IMR-90 (cell line): ENCODE results near the gene GIPC3. TPM values are rescaled to one million over a fixed set of nuclear protein-coding genes. Genes with fewer than 3 reads are reported as not detected.

Experiments
- ATAC-seq: fragments of 200-7000 bp; cut with Tn5 transposase; 2 replicates; pipeline ENCODE4 v1.9.1; 2020; ENCODE audit warnings: low read depth, mild to moderate bottlenecking, moderate library complexity
- BruUV-seq: library from RNA; stranded (reverse); fragments of 400-500 nt; replicated peaks from 2 replicates; lab custom pipeline; 2021; lab: Mats Ljungman, UMichigan
- CTCF ChIA-PET: fragments of 300-600 bp; formaldehyde crosslinking; extraction: SDS; loops from one replicate; lab custom pipeline; 2021; ENCODE audit warnings: antibody characterized with exemption; lab: Yijun Ruan, JAX
- POLR2A ChIA-PET: fragments of 300-600 bp; sonication (Branson Sonifier 250); formaldehyde crosslinking; loops from one replicate; lab custom pipeline; 2022; ENCODE audit warnings: antibody characterized with exemption; ENCODE audit not compliant: unreplicated experiment; lab: Charles Lee
- DNase-seq: peaks from one replicate; pipeline ENCODE4 v3.0.0; 2013
- H2AFZ ChIP-seq: replicated peaks from 2 replicates; pipeline ENCODE3; 2013; ENCODE audit warnings: low read length, mild to moderate bottlenecking; ENCODE audit not compliant: poor library complexity
- H2AK5ac ChIP-seq: 2 replicates; pipeline ENCODE4 v1.6.1; 2013; ENCODE audit warnings: low read depth, low read length, inconsistent platforms
- H2AK9ac ChIP-seq: replicated peaks from 2 replicates; pipeline ENCODE3; 2013; ENCODE audit warnings: mild to moderate bottlenecking, low read depth, low read length, moderate library complexity; ENCODE audit not compliant: poor library complexity
- H2BK120ac ChIP-seq: 2 replicates; pipeline ENCODE4 v1.6.1; 2013; ENCODE audit warnings: low read depth, low read length, inconsistent platforms
- H2BK15ac ChIP-seq: 3 replicates; pipeline ENCODE4 v1.6.1; 2013; ENCODE audit warnings: low read depth, low read length, inconsistent platforms
- H2BK20ac ChIP-seq: 2 replicates; pipeline ENCODE4 v1.6.1; 2013; ENCODE audit warnings: low read depth, mild to moderate bottlenecking, inconsistent platforms, low read length, moderate library complexity
- H2BK5ac ChIP-seq: 2 replicates; pipeline ENCODE4 v1.6.1; 2013; ENCODE audit warnings: mild to moderate bottlenecking, low read depth, low read length, inconsistent platforms; ENCODE audit not compliant: poor library complexity, severe bottlenecking
- H3K14ac ChIP-seq: replicated peaks from 2 replicates; pipeline ENCODE4 v1.6.1; 2013; ENCODE audit warnings: low read depth, low read length, inconsistent platforms
- H3K18ac ChIP-seq: 2 replicates; pipeline ENCODE4 v1.6.1; 2013; ENCODE audit warnings: low read depth, low read length, control low read depth
- H3K23ac ChIP-seq: 2 replicates; pipeline ENCODE4 v1.6.1; 2013; ENCODE audit warnings: low read depth, low read length, inconsistent platforms
- H3K27ac ChIP-seq: 2 replicates; pipeline ENCODE4 v1.5.1; 2013; ENCODE audit warnings: mild to moderate bottlenecking, control low read depth, low read length; ENCODE audit not compliant: insufficient read depth
- H3K27me3 ChIP-seq: 2 replicates; pipeline ENCODE4 v1.6.1; 2013; ENCODE audit warnings: low read length; ENCODE audit not compliant: control insufficient read depth, insufficient read depth
- H3K36me3 ChIP-seq: 2 replicates; pipeline ENCODE4 v1.6.1; 2013; ENCODE audit warnings: low read length, mixed read lengths; ENCODE audit not compliant: control insufficient read depth, insufficient read depth
- H3K4ac ChIP-seq: 2 replicates; pipeline ENCODE4 v1.6.1; 2013; ENCODE audit warnings: low read depth, low read length, inconsistent platforms
- H3K4me1 ChIP-seq: 2 replicates; pipeline ENCODE4 v1.6.1; 2013; ENCODE audit warnings: low read length, mixed read lengths; ENCODE audit not compliant: control insufficient read depth, insufficient read depth
- H3K4me2 ChIP-seq: 2 replicates; pipeline ENCODE4 v1.6.1; 2013; ENCODE audit warnings: low read depth, mild to moderate bottlenecking, control low read depth, low read length, moderate library complexity
- H3K4me3 ChIP-seq: 2 replicates; pipeline ENCODE4 v1.5.1; 2013; ENCODE audit warnings: low read depth, mild to moderate bottlenecking, control low read depth, low read length, moderate library complexity; ENCODE audit not compliant: insufficient read depth
- H3K56ac ChIP-seq: 2 replicates; pipeline ENCODE4 v1.6.1; 2013; ENCODE audit warnings: low read length, inconsistent platforms; ENCODE audit not compliant: insufficient read depth; ENCODE audit errors: extremely low read depth
- H3K79me1 ChIP-seq, 2 experiments: 2 replicates each; pipeline ENCODE4 v1.6.1; 2013; ENCODE audit warnings: low read length in 2 of 2, inconsistent platforms in 1 of 2, low read depth in 1 of 2
- H3K9ac ChIP-seq: 2 replicates; pipeline ENCODE4 v1.6.1; 2013; ENCODE audit warnings: low read depth, low read length, control low read depth
- H3K9me1 ChIP-seq: 2 replicates; pipeline ENCODE4 v1.6.1; 2013; ENCODE audit warnings: low read length, inconsistent platforms; ENCODE audit not compliant: insufficient read depth
- H3K9me3 ChIP-seq: 2 replicates; pipeline ENCODE4 v1.6.1; 2013; ENCODE audit warnings: low read length; ENCODE audit not compliant: control insufficient read depth, insufficient read depth
- H4K20me1 ChIP-seq: 2 replicates; pipeline ENCODE4 v1.6.1; 2013; ENCODE audit warnings: low read length, inconsistent platforms; ENCODE audit not compliant: insufficient read depth
- H4K5ac ChIP-seq: 2 replicates; pipeline ENCODE4 v1.6.1; 2013; ENCODE audit warnings: mild to moderate bottlenecking, low read depth, low read length, control low read depth
- H4K8ac ChIP-seq, 2 experiments: 2 replicates each; pipeline ENCODE4 v1.6.1; 2013; ENCODE audit warnings: low read depth in 2 of 2, low read length in 2 of 2, control low read depth in 1 of 2, inconsistent platforms in 1 of 2
- H4K91ac ChIP-seq: 2 replicates; pipeline ENCODE4 v1.6.1; 2013; ENCODE audit warnings: low read depth, low read length, inconsistent platforms; ENCODE audit not compliant: insufficient read depth
- BHLHE40 ChIP-seq: fragments of 150-350 bp; IDR thresholded peaks from 2 replicates; pipeline ENCODE4 v1.6.1; 2016; ENCODE audit warnings: mild to moderate bottlenecking, low read depth, low read length
- CHD1 ChIP-seq: IDR thresholded peaks from 2 replicates; pipeline ENCODE4 v1.6.1; 2012; ENCODE audit warnings: low read depth, low read length, improper control_type of control experiment
- MAFK ChIP-seq: IDR thresholded peaks from 2 replicates; pipeline ENCODE4 v1.6.1; 2012; ENCODE audit warnings: low read depth, low read length, improper control_type of control experiment
- MAZ ChIP-seq: IDR thresholded peaks from 2 replicates; pipeline ENCODE4 v1.6.1; 2012; ENCODE audit warnings: low read depth, mild to moderate bottlenecking, low read length, improper control_type of control experiment, moderate library complexity, borderline replicate concordance
- MXI1 ChIP-seq: IDR thresholded peaks from 2 replicates; pipeline ENCODE4 v1.6.1; 2012; ENCODE audit warnings: low read depth, mild to moderate bottlenecking, low read length, moderate library complexity, borderline replicate concordance
- NFE2L2 ChIP-seq: fragments of 150-350 bp; IDR thresholded peaks from 2 replicates; pipeline ENCODE4 v1.6.1; 2016; ENCODE audit warnings: low read depth, mild to moderate bottlenecking, low read length
- POLR2A ChIP-seq: IDR thresholded peaks from 2 replicates; pipeline ENCODE4 v1.6.1; 2012; ENCODE audit warnings: mild to moderate bottlenecking, low read depth, low read length
- RCOR1 ChIP-seq: IDR thresholded peaks from 2 replicates; pipeline ENCODE4 v1.6.1; 2012; ENCODE audit warnings: mild to moderate bottlenecking, low read length, improper control_type of control experiment; ENCODE audit not compliant: insufficient replicate concordance
- RFX5 ChIP-seq: IDR thresholded peaks from 2 replicates; pipeline ENCODE4 v1.8.0; 2012; ENCODE audit warnings: low read depth, mild to moderate bottlenecking, low read length, moderate library complexity
- SMC3 ChIP-seq: fragments of 150-350 bp; IDR thresholded peaks from 2 replicates; pipeline ENCODE4 v1.6.1; 2016; ENCODE audit warnings: low read depth, mild to moderate bottlenecking, antibody characterized with exemption, low read length, moderate library complexity
- WGBS, 2 experiments: methylation state at CpG; one replicate each; pipeline versions ENCODE4 v1.1.5 to v1.1.7; 2013; ENCODE audit warnings: missing lambda C conversion rate in 2 of 2; ENCODE audit not compliant: insufficient read length in 1 of 2; ENCODE audit errors: extremely low coverage in 2 of 2; 5-methylcytosine and 5-hydroxymethylcytosine counted together
- dilution Hi-C: fragments of 300-500 bp; cut with HindIII; formaldehyde crosslinking; loops from one replicate; pipeline ENCODE4 v1.14.3; 2018; ENCODE audit warnings: low sequenced_read_pairs; ENCODE audit not compliant: unreplicated experiment
- in situ Hi-C: fragments of 300-500 bp; cut with MboI; formaldehyde crosslinking; loops from 3 replicates; pipeline ENCODE4 v1.14.3; 2019; ENCODE audit warnings: low sequenced_read_pairs, inconsistent platforms, mixed read lengths
- intact Hi-C: fragments of 100-400 bp; cut with micrococcal nuclease; formaldehyde crosslinking; loops from 2 replicates; pipeline ENCODE4 v1.10.0; 2022
- polyA plus RNA-seq, 3 experiments: library from polyadenylated mRNA; depleted of rRNA; stranded (reverse); fragments of >200 nt; gene quantifications; 2 replicates each; pipeline ENCODE4 v1.2.3, GENCODE V29; 2012; ENCODE audit warnings: low replicate concordance in 1 of 3
- total RNA-seq: library from RNA; depleted of rRNA; stranded (reverse); fragments of >200 nt; gene quantifications from 2 replicates; pipeline ENCODE4 v1.2.3, GENCODE V29; 2012
- TF ChIP-seq, protein P1 (sequence below): fragments of 150-350 bp; IDR thresholded peaks from 2 replicates; pipeline ENCODE4 v1.6.1; 2017; ENCODE audit warnings: mild to moderate bottlenecking, antibody characterized with exemption, low read length, low read depth
- TF ChIP-seq, protein P2 (sequence below): fragments of 150-350 bp; IDR thresholded peaks from 2 replicates; pipeline ENCODE4 v1.6.1; 2016; ENCODE audit warnings: low read depth, mild to moderate bottlenecking, low read length, moderate library complexity, borderline replicate concordance

GIPC3 gene
- total and polyA plus RNA-seq, 2 of the 4 experiments (the other 2 are of a cell fraction), result under 0.01 to 0.36 TPM

DNA sequence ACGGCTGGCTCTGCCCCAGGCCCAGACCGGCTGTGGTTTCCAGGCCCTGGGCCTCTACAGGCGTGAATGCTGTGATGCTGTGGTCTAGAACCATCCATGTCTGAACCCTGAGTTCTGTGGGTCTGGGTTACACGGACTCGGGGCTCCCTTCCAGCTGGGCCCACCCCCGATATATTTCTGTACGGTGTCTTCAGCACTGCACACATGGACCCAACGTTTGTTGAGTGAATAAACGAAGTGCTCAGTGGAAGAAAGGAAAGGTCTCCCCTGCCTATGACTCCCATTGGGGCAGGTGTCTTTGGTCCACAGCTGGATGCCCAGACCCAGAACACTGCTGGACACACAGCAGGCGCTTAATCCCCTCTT is 39.6 kb upstream of the GIPC3 start:
- H3K14ac ChIP-seq, result no peak overlapping the region
- H3K4me3 ChIP-seq, result no peak overlapping the region
- H2AFZ ChIP-seq, result no peak overlapping the region
- ChIA-PET CTCF (interaction anchor here (0.6 to 1.0 kb wide), 2 partner anchors 30 to 1043 kb away, joined by 3 to 10 read pairs; no protein-coding TSS in a partner anchor), POLR2A (interaction anchor here (0.6 kb wide), 1 partner anchor 493 kb away, joined by 11 read pairs; no protein-coding TSS in a partner anchor)
- no peak overlapping the region for H3K4me2 ChIP-seq
- in situ Hi-C loops (no loop called here), intact Hi-C loops (loop anchor here (1.0 kb wide), 1 partner anchor 73 kb away; no protein-coding TSS in a partner anchor), dilution Hi-C loops (no loop called here)
- no peaks in the 10 kb centered on the region for H3K27me3 ChIP-seq
- BruUV-seq, result no TSS peak
- H2BK5ac ChIP-seq, result no peak overlapping the region
- H3K18ac ChIP-seq, result no peak overlapping the region
- no peaks in the 10 kb centered on the region for H3K9me1 ChIP-seq
- no peak overlapping the region for H2AK5ac ChIP-seq
- H4K5ac ChIP-seq, result no peak overlapping the region
- H3K9me3 ChIP-seq, result no peaks in the 10 kb centered on the region
- H4K91ac ChIP-seq, result no peak overlapping the region
- no peak overlapping the region for H4K8ac ChIP-seq
- H3K79me1 ChIP-seq, result peaks cover 0 to 20% of the 10 kb centered on the region in 2 experiments; a peak in 2 of 4 replicates
- 81% methylated on average over 6 of the region's 10 CpGs; no CpG with 5 or more reads in 1 of the 2 experiments for WGBS, 2 experiments
- H3K36me3 ChIP-seq, result peaks cover 31% of the 10 kb centered on the region
- peaks cover 27% of the 10 kb centered on the region for H4K20me1 ChIP-seq
- H3K56ac ChIP-seq, result no peak overlapping the region
- H2BK15ac ChIP-seq, result no peak overlapping the region
- ATAC-seq (no peak), DNase-seq (no peak)
- H2AK9ac ChIP-seq, result no peak overlapping the region
- no peak overlapping the region for H3K4ac ChIP-seq
- TF ChIP-seq RFX5 (no peak), MXI1 (no peak), POLR2A (no peak), NFE2L2 (no peak), BHLHE40 (no peak), MAZ (no peak), RCOR1 (no peak), MAFK (no peak), CHD1 (no peak), SMC3 (no peak)
- TF ChIP-seq, protein P1, sequence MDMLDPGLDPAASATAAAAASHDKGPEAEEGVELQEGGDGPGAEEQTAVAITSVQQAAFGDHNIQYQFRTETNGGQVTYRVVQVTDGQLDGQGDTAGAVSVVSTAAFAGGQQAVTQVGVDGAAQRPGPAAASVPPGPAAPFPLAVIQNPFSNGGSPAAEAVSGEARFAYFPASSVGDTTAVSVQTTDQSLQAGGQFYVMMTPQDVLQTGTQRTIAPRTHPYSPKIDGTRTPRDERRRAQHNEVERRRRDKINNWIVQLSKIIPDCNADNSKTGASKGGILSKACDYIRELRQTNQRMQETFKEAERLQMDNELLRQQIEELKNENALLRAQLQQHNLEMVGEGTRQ, result no peak
- TF ChIP-seq, protein P2, sequence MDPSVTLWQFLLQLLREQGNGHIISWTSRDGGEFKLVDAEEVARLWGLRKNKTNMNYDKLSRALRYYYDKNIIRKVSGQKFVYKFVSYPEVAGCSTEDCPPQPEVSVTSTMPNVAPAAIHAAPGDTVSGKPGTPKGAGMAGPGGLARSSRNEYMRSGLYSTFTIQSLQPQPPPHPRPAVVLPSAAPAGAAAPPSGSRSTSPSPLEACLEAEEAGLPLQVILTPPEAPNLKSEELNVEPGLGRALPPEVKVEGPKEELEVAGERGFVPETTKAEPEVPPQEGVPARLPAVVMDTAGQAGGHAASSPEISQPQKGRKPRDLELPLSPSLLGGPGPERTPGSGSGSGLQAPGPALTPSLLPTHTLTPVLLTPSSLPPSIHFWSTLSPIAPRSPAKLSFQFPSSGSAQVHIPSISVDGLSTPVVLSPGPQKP, result no peak
- no peak overlapping the region for H3K27ac ChIP-seq
- H3K9ac ChIP-seq, result no peak overlapping the region
- H2BK120ac ChIP-seq, result no peak overlapping the region
- H3K23ac ChIP-seq, result no peak overlapping the region
- H2BK20ac ChIP-seq, result no peak overlapping the region
- no peaks in the 10 kb centered on the region for H3K4me1 ChIP-seq
